H9 (cell line): Measurements from ENCODE around the gene TRIAP1. TPM values are rescaled to one million over a fixed set of nuclear protein-coding genes. Genes with fewer than 3 reads are reported as not detected.

Source experiments
- DNase-seq: peaks from one replicate; pipeline ENCODE4 v3.0.0-alpha.2; 2017
- H2AFZ ChIP-seq: one replicate; pipeline ENCODE4 v1.6.1; 2013; ENCODE audit warnings: mild to moderate bottlenecking, low read length, control low read depth, moderate library complexity
- H2AK5ac ChIP-seq: 2 replicates; pipeline ENCODE4 v1.6.1; 2013; ENCODE audit warnings: low read length, control low read depth, mixed read lengths; ENCODE audit not compliant: insufficient read length
- H2BK120ac ChIP-seq: one replicate; pipeline ENCODE4 v1.6.1; 2013; ENCODE audit warnings: low read depth, mild to moderate bottlenecking, low read length, control low read depth, inconsistent platforms; ENCODE audit not compliant: poor library complexity, severe bottlenecking
- H2BK12ac ChIP-seq: 2 replicates; pipeline ENCODE4 v1.6.1; 2013; ENCODE audit warnings: low read length, control low read depth, mixed read lengths, low read depth; ENCODE audit not compliant: insufficient read length
- H2BK15ac ChIP-seq: 2 replicates; pipeline ENCODE4 v1.6.1; 2013; ENCODE audit warnings: low read depth, low read length, control low read depth
- H2BK20ac ChIP-seq: one replicate; pipeline ENCODE4 v1.6.1; 2013; ENCODE audit warnings: low read depth, mild to moderate bottlenecking, low read length, control low read depth, inconsistent platforms; ENCODE audit not compliant: poor library complexity, severe bottlenecking
- H2BK5ac ChIP-seq: 2 replicates; pipeline ENCODE4 v1.6.1; 2013; ENCODE audit warnings: low read length, control low read depth, mixed read lengths; ENCODE audit not compliant: insufficient read length
- H3K14ac ChIP-seq: 2 replicates; pipeline ENCODE4 v1.6.1; 2013; ENCODE audit warnings: low read length, control low read depth; ENCODE audit not compliant: insufficient read depth
- H3K18ac ChIP-seq: 2 replicates; pipeline ENCODE4 v1.6.1; 2013; ENCODE audit warnings: low read depth, mild to moderate bottlenecking, mixed read lengths, low read length, control low read depth; ENCODE audit not compliant: insufficient read length
- H3K23ac ChIP-seq: 2 replicates; pipeline ENCODE4 v1.6.1; 2013; ENCODE audit warnings: low read length, control low read depth, mixed read lengths, low read depth; ENCODE audit not compliant: insufficient read length
- H3K23me2 ChIP-seq: 2 replicates; pipeline ENCODE4 v1.6.1; 2013; ENCODE audit warnings: low read depth, mild to moderate bottlenecking, mixed read lengths, low read length, control low read depth; ENCODE audit not compliant: insufficient read length, poor library complexity, severe bottlenecking
- H3K27ac ChIP-seq: 2 replicates; pipeline ENCODE4 v1.5.1; 2013; ENCODE audit warnings: low read length, control low read depth, mixed read lengths, low read depth; ENCODE audit not compliant: insufficient read length
- H3K27me3 ChIP-seq: 2 replicates; pipeline ENCODE4 v1.6.1; 2013; ENCODE audit warnings: low read length, control low read depth, inconsistent platforms; ENCODE audit not compliant: insufficient read depth
- H3K4ac ChIP-seq: 2 replicates; pipeline ENCODE4 v1.6.1; 2013; ENCODE audit warnings: low read depth, mild to moderate bottlenecking, control low read depth, inconsistent platforms, low read length, moderate library complexity
- H3K4me1 ChIP-seq: 2 replicates; pipeline ENCODE4 v1.6.1; 2013; ENCODE audit warnings: low read length, control low read depth, inconsistent platforms; ENCODE audit not compliant: insufficient read depth
- H3K4me2 ChIP-seq: 2 replicates; pipeline ENCODE4 v1.6.1; 2013; ENCODE audit warnings: low read length, control low read depth, mixed read lengths; ENCODE audit not compliant: insufficient read length, insufficient read depth
- H3K56ac ChIP-seq: 2 replicates; pipeline ENCODE4 v1.6.1; 2013; ENCODE audit warnings: low read depth, mild to moderate bottlenecking, mixed read lengths, low read length, control low read depth; ENCODE audit not compliant: insufficient read length
- H3K79me1 ChIP-seq: 2 replicates; pipeline ENCODE4 v1.6.1; 2013; ENCODE audit warnings: low read depth, mild to moderate bottlenecking, moderate library complexity, low read length, control low read depth, inconsistent platforms; ENCODE audit not compliant: insufficient read depth, poor library complexity, severe bottlenecking
- H3K79me2 ChIP-seq: 2 replicates; pipeline ENCODE4 v1.6.1; 2013; ENCODE audit warnings: low read length, control low read depth, inconsistent platforms; ENCODE audit not compliant: insufficient read depth
- H3K9ac ChIP-seq: 2 replicates; pipeline ENCODE4 v1.6.1; 2013; ENCODE audit warnings: low read length, control low read depth, mixed read lengths; ENCODE audit not compliant: insufficient read length; ENCODE audit errors: extremely low read depth
- H3K9me3 ChIP-seq: one replicate; pipeline ENCODE4 v1.6.1; 2013; ENCODE audit warnings: low read depth, low read length, inconsistent platforms; ENCODE audit not compliant: control insufficient read depth
- H3T11ph ChIP-seq: one replicate; pipeline ENCODE4 v1.6.1; 2013; ENCODE audit warnings: mild to moderate bottlenecking, low read length, control low read depth, inconsistent platforms
- H4K20me1 ChIP-seq: one replicate; pipeline ENCODE4 v1.6.1; 2013; ENCODE audit not compliant: control insufficient read depth, insufficient read length, insufficient read depth
- H4K5ac ChIP-seq: 2 replicates; pipeline ENCODE4 v1.6.1; 2013; ENCODE audit warnings: low read depth, mild to moderate bottlenecking, mixed read lengths, low read length, control low read depth; ENCODE audit not compliant: insufficient read length
- H4K8ac ChIP-seq: replicated peaks from 2 replicates; pipeline ENCODE4 v1.6.1; 2013; ENCODE audit warnings: low read length, control low read depth, mixed read lengths, low read depth; ENCODE audit not compliant: insufficient read length
- H4K91ac ChIP-seq: 2 replicates; pipeline ENCODE4 v1.6.1; 2013; ENCODE audit warnings: low read depth, mild to moderate bottlenecking, moderate library complexity, mixed read lengths, low read length, control low read depth; ENCODE audit not compliant: insufficient read length
- H3K27ac Mint-ChIP-seq, 3 experiments: 2 replicates in 2 of 3; 3 replicates in 1 of 3; pipeline ENCODE4 v1.8.0; 2020 to 2021; ENCODE audit warnings: mixed read lengths in 3 of 3, mild to moderate bottlenecking in 1 of 3, moderate library complexity in 1 of 3
- H3K27me3 Mint-ChIP-seq: 2 replicates; pipeline ENCODE4 v1.8.0; 2021; ENCODE audit warnings: low read depth, mild to moderate bottlenecking, moderate library complexity, mixed read lengths
- H3K36me3 Mint-ChIP-seq, 3 experiments: 2 replicates in 2 of 3; 3 replicates in 1 of 3; pipeline ENCODE4 v1.8.0; 2020 to 2021; ENCODE audit warnings: low read depth in 3 of 3, mixed read lengths in 3 of 3; ENCODE audit not compliant: insufficient read depth in 1 of 3
- H3K4me1 Mint-ChIP-seq, 2 experiments: 2 replicates each; pipeline ENCODE4 v1.8.0; 2020; ENCODE audit warnings: mixed read lengths in 2 of 2
- H3K4me3 Mint-ChIP-seq, 2 experiments: 2 replicates in 1 of 2; 3 replicates in 1 of 2; pipeline ENCODE4 v1.8.0; 2020 to 2021; ENCODE audit warnings: mild to moderate bottlenecking in 2 of 2, mixed read lengths in 2 of 2, moderate library complexity in 1 of 2
- H3K9me3 Mint-ChIP-seq, 2 experiments: 2 replicates in 1 of 2; 3 replicates in 1 of 2; pipeline ENCODE4 v1.8.0; 2020; ENCODE audit warnings: mild to moderate bottlenecking in 2 of 2, mixed read lengths in 2 of 2, moderate library complexity in 1 of 2
- WGBS: extraction: QIAGEN DNeasy Blood & Tissue Kit; methylation state at CpG from one replicate; pipeline ENCODE4 v1.1.7; 2013; ENCODE audit warnings: missing lambda C conversion rate, low lambda C conversion rate, mixed read lengths; ENCODE audit not compliant: insufficient read length; ENCODE audit errors: extremely low coverage; 5-methylcytosine and 5-hydroxymethylcytosine counted together
- total RNA-seq: library from RNA; stranded (reverse); gene quantifications from 2 replicates; pipeline ENCODE4 v1.2.1, GENCODE V29; 2021
- TF ChIP-seq, protein P1 (sequence below): fragments of 200-600 bp; sonication (generic); conservative IDR thresholded peaks from 3 replicates; pipeline ENCODE4 v1.8.0; 2021; ENCODE audit warnings: antibody characterized with exemption, mild to moderate bottlenecking

The TRIAP1 gene
- total RNA-seq, 1 experiment from 2014 or later = 70.4 TPM

DNA sequence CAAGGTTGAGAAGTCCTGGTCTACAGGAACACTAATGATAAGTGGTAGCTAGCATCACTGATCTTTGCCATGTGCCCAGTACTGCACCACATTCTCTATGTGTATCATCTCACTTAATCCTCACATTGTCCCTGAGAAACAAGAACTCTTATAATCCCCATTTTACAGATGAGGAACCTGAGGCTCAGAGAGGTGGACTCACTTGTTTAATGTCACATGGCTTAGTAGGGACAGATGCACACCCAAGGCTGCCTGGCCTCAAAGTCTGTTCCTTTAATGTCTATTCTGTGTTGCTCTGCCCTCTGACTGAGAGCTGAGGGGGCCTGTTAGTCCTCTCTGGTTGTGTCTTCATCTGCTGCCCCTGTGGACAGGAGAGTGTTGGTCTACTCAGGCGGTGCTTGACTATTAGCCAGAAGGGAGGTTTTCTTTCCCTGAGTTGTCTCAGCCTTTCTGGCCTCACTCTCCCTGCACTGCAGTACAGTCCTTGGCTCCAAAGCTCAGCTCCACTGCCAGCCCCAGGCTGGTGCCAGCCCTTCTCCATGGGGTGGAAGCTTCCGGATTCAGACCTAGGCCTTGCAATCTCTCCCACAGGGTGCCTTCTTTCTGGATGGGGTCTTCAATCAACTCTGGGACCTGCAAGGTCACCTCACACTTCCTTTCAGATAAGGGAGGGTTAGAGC is 44.8 kb upstream of the TRIAP1 start:
- Histone ChIP-seq H2BK120ac (no peak overlapping the region), H2BK15ac (no peak overlapping the region), H3K23me2 (peaks cover 7% of the 10 kb centered on the region), H3K4ac (no peak overlapping the region), H3K56ac (no peak overlapping the region), H3K27ac (no peak overlapping the region), H2BK20ac (no peak overlapping the region), H3K9me3 (no peaks in the 10 kb centered on the region), H4K8ac (no peak overlapping the region), H4K91ac (no peak overlapping the region), H3K14ac (no peak overlapping the region), H3K23ac (no peak overlapping the region), H4K5ac (no peak overlapping the region), H3K9ac (no peak overlapping the region), H3K4me1 (no peaks in the 10 kb centered on the region), H3K4me2 (no peak overlapping the region), H3K18ac (no peak overlapping the region), H2AFZ (no peak overlapping the region), H3K79me1 (no peaks in the 10 kb centered on the region), H3T11ph (no peak overlapping the region), H3K79me2 (no peaks in the 10 kb centered on the region), H3K27me3 (no peaks in the 10 kb centered on the region), H4K20me1 (no peaks in the 10 kb centered on the region), H2BK5ac (no peak overlapping the region), H2AK5ac (no peak overlapping the region), H2BK12ac (no peak overlapping the region)
- no peak for DNase-seq
- TF ChIP-seq, protein P1, sequence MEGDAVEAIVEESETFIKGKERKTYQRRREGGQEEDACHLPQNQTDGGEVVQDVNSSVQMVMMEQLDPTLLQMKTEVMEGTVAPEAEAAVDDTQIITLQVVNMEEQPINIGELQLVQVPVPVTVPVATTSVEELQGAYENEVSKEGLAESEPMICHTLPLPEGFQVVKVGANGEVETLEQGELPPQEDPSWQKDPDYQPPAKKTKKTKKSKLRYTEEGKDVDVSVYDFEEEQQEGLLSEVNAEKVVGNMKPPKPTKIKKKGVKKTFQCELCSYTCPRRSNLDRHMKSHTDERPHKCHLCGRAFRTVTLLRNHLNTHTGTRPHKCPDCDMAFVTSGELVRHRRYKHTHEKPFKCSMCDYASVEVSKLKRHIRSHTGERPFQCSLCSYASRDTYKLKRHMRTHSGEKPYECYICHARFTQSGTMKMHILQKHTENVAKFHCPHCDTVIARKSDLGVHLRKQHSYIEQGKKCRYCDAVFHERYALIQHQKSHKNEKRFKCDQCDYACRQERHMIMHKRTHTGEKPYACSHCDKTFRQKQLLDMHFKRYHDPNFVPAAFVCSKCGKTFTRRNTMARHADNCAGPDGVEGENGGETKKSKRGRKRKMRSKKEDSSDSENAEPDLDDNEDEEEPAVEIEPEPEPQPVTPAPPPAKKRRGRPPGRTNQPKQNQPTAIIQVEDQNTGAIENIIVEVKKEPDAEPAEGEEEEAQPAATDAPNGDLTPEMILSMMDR = no peak
- WGBS = no CpG with 5 or more reads among the region's 2 CpGs
- Mint-ChIP-seq H3K9me3 (no peaks in the 10 kb centered on the region), H3K4me3 (no peak overlapping the region), H3K4me1 (peaks cover 9 to 10% of the 10 kb centered on the region in 2 experiments), H3K27me3 (no peaks in the 10 kb centered on the region), H3K27ac (peak overlapping the region in 2 of 3 experiments; percentile 21 to 91; a peak in 2 of 7 replicates), H3K36me3 (peaks cover 0 to 11% (median 6%) of the 10 kb centered on the region in 3 experiments; a peak in 5 of 7 replicates)
